WTC11 (cell line): Measurements from ENCODE around the gene PQBP1. TPM values are rescaled to one million over a fixed set of nuclear protein-coding genes. Genes with fewer than 3 reads are reported as not detected.

Source experiments
- ATAC-seq: fragments of 200-7000 bp; cut with Tn5 transposase; 2 replicates; pipeline ENCODE4 v1.10.0; 2021; ENCODE audit warnings: mild to moderate bottlenecking, moderate library complexity
- CTCF ChIA-PET: fragments of 300-600 bp; sonication (Branson Sonifier 250); formaldehyde crosslinking; loops from one replicate; lab custom pipeline; 2021; ENCODE audit warnings: antibody characterized with exemption; lab: Charles Lee
- POLR2A ChIA-PET: fragments of 350-600 bp; sonication (Branson Sonifier 250); formaldehyde crosslinking; loops from one replicate; lab custom pipeline; 2021; ENCODE audit warnings: antibody characterized with exemption; lab: Charles Lee
- DNase-seq: peaks from one replicate; pipeline ENCODE4 v3.0.0; 2021; ENCODE audit warnings: low spot score
- H3K27ac Mint-ChIP-seq: 2 replicates; pipeline ENCODE4 v1.8.0; 2021; ENCODE audit warnings: mixed read lengths
- H3K27me3 Mint-ChIP-seq: 2 replicates; pipeline ENCODE4 v1.8.0; 2021; ENCODE audit warnings: low read depth, mild to moderate bottlenecking, moderate library complexity, mixed read lengths
- H3K36me3 Mint-ChIP-seq: 2 replicates; pipeline ENCODE4 v1.8.0; 2021; ENCODE audit warnings: mixed read lengths
- H3K4me1 Mint-ChIP-seq: 2 replicates; pipeline ENCODE4 v1.8.0; 2022; ENCODE audit warnings: mixed read lengths
- H3K4me3 Mint-ChIP-seq: 2 replicates; pipeline ENCODE4 v1.8.0; 2021; ENCODE audit warnings: mild to moderate bottlenecking, moderate library complexity, mixed read lengths
- H3K9me3 Mint-ChIP-seq: 2 replicates; pipeline ENCODE4 v1.8.0; 2021; ENCODE audit warnings: mixed read lengths
- ATF1 ChIP-seq: sonication (generic); formaldehyde crosslinking; IDR thresholded peaks from 2 replicates; pipeline ENCODE4 v1.8.1; 2023; ENCODE audit warnings: mild to moderate bottlenecking, moderate library complexity, missing genetic modification reagents
- CREB1 ChIP-seq: sonication (generic); formaldehyde crosslinking; IDR thresholded peaks from 2 replicates; pipeline ENCODE4 v1.8.0; 2023; ENCODE audit warnings: mild to moderate bottlenecking, missing genetic modification reagents
- E2F1 ChIP-seq: sonication (generic); formaldehyde crosslinking; IDR thresholded peaks from 2 replicates; pipeline ENCODE4 v1.8.0; 2022; ENCODE audit warnings: mild to moderate bottlenecking, missing genetic modification reagents
- ETV6 ChIP-seq: sonication (generic); formaldehyde crosslinking; IDR thresholded peaks from 2 replicates; pipeline ENCODE4 v1.8.1; 2022; ENCODE audit warnings: mild to moderate bottlenecking, missing genetic modification reagents
- FOXP4 ChIP-seq: sonication (generic); formaldehyde crosslinking; IDR thresholded peaks from 2 replicates; pipeline ENCODE4 v1.8.0; 2022; ENCODE audit warnings: mild to moderate bottlenecking, missing genetic modification reagents
- RELA ChIP-seq: sonication (generic); formaldehyde crosslinking; IDR thresholded peaks from 2 replicates; pipeline ENCODE4 v1.8.1; 2022; ENCODE audit warnings: missing genetic modification reagents, mild to moderate bottlenecking, borderline replicate concordance
- TEAD1 ChIP-seq: sonication (generic); formaldehyde crosslinking; IDR thresholded peaks from 2 replicates; pipeline ENCODE4 v1.8.0; 2022; ENCODE audit warnings: mild to moderate bottlenecking, missing genetic modification reagents
- USF1 ChIP-seq: sonication (generic); formaldehyde crosslinking; IDR thresholded peaks from 2 replicates; pipeline ENCODE4 v1.8.0; 2022; ENCODE audit warnings: mild to moderate bottlenecking, missing genetic modification reagents
- USF2 ChIP-seq: sonication (generic); formaldehyde crosslinking; IDR thresholded peaks from 2 replicates; pipeline ENCODE4 v1.8.1; 2023; ENCODE audit warnings: mild to moderate bottlenecking, missing genetic modification reagents, moderate library complexity
- ZNF121 ChIP-seq: sonication (generic); formaldehyde crosslinking; IDR thresholded peaks from 2 replicates; pipeline ENCODE4 v1.8.0; 2023; ENCODE audit warnings: missing genetic modification reagents
- ZNF416 ChIP-seq: fragments of 250-450 bp; sonication (Bioruptor Pico); IDR thresholded peaks from 2 replicates; pipeline ENCODE4 v1.9.0; 2021; ENCODE audit warnings: mild to moderate bottlenecking, inconsistent platforms
- total RNA-seq: library from RNA; stranded (reverse); gene quantifications from 3 replicates; pipeline ENCODE4 v1.2.3, GENCODE V29; 2021
- TF ChIP-seq, protein P1 (sequence below): sonication (generic); formaldehyde crosslinking; conservative IDR thresholded peaks from 2 replicates; pipeline ENCODE4 v1.8.1; 2023; ENCODE audit warnings: mild to moderate bottlenecking, low read depth, missing genetic modification reagents, moderate library complexity
- TF ChIP-seq, protein P2 (sequence below): fragments of 200-600 bp; IDR thresholded peaks from 2 replicates; pipeline ENCODE4 v1.8.0; 2022; ENCODE audit warnings: antibody characterized with exemption
- TF ChIP-seq, protein P3 (sequence below): sonication (generic); formaldehyde crosslinking; IDR thresholded peaks from 2 replicates; pipeline ENCODE4 v1.8.1; 2022; ENCODE audit warnings: low read depth, missing genetic modification reagents, borderline replicate concordance
- TF ChIP-seq, protein P4 (sequence below): fragments of 250-450 bp; sonication (Bioruptor Pico); IDR thresholded peaks from 2 replicates; pipeline ENCODE4 v1.9.0; 2021; ENCODE audit warnings: mild to moderate bottlenecking, borderline replicate concordance

Gene PQBP1
- total RNA-seq, 1 experiment from 2014 or later, result 79.4 TPM

DNA sequence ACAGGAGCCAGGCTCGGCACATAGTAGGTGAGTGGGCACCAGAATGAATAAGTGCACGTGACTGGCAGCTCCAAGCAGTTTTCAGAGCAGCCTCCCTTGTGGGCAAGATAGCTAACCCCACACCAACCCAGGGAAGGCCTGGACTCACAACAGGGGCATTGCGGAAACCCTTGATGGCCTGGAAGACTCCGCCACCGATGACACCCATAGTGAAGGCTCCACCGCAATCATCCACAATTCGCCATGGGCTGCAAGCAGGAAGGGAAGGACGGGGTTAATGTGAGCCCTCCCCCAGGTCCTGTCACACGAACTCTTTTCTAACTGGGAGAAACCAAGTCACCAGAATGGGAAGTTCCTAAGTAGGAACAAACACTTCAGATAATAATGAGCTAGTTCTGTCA lies 1.1 kb upstream of the PQBP1 start:
- peaks cover 11% of the 10 kb centered on the region; the same call in 1 of the 2 replicates for H3K4me1 Mint-ChIP-seq
- ATAC-seq, result no peak

GRCh38 chrX:48897157-48897624 lies 539 bp upstream of the PQBP1 start:
- peak; percentile 46 for ATAC-seq
- Mint-ChIP-seq H3K27me3 (no peaks in the 10 kb centered on the region), H3K9me3 (no peaks in the 10 kb centered on the region), H3K27ac (peak overlapping the region; percentile 100), H3K4me1 (0 out of 2 replicates have a peak, but pooled peaks cover 8% of the 10 kb centered on the region), H3K4me3 (peak overlapping the region; percentile 85), H3K36me3 (peaks cover 21% of the 10 kb centered on the region)
- DNase-seq, result peak; percentile 83
- ChIA-PET POLR2A (interaction anchor here (0.7 to 1.7 kb wide), 8 partner anchors 15 to 221 kb away, joined by 3 to 9 read pairs (median 4); partner anchors contain the start of genes GRIPAP1, KCND1 and SLC35A2), CTCF (interaction anchor here (0.7 to 1.6 kb wide), 4 partner anchors 18 to 269 kb away, joined by 3 to 5 read pairs (median 4); partner anchors contain the start of gene KCND1)
- 0 out of 2 replicates have a peak, but pooled peaks have one; percentile 11 for TF ChIP-seq ETV6 (CRISPR knock-in tag)
- TF ChIP-seq, protein P1, sequence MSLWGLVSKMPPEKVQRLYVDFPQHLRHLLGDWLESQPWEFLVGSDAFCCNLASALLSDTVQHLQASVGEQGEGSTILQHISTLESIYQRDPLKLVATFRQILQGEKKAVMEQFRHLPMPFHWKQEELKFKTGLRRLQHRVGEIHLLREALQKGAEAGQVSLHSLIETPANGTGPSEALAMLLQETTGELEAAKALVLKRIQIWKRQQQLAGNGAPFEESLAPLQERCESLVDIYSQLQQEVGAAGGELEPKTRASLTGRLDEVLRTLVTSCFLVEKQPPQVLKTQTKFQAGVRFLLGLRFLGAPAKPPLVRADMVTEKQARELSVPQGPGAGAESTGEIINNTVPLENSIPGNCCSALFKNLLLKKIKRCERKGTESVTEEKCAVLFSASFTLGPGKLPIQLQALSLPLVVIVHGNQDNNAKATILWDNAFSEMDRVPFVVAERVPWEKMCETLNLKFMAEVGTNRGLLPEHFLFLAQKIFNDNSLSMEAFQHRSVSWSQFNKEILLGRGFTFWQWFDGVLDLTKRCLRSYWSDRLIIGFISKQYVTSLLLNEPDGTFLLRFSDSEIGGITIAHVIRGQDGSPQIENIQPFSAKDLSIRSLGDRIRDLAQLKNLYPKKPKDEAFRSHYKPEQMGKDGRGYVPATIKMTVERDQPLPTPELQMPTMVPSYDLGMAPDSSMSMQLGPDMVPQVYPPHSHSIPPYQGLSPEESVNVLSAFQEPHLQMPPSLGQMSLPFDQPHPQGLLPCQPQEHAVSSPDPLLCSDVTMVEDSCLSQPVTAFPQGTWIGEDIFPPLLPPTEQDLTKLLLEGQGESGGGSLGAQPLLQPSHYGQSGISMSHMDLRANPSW, result no peak
- TF ChIP-seq TEAD1, result 0 out of 2 replicates have a peak, but pooled peaks have one; percentile 25
- no peak for TF ChIP-seq ZNF416 (CRISPR knock-in tag)
- no peak for TF ChIP-seq USF2 (CRISPR knock-in tag)
- TF ChIP-seq FOXP4 (CRISPR knock-in tag), result no peak
- no peak for TF ChIP-seq USF1

More for the DNA sequence above, 1.1 kb upstream of the PQBP1 start:
- no peak for DNase-seq
- POLR2A ChIA-PET, result interaction anchor here (1.4 to 1.7 kb wide), 2 partner anchors 15 to 25 kb away, joined by 4 to 9 read pairs; partner anchors contain the start of gene SLC35A2
- no peaks in the 10 kb centered on the region for H3K9me3 Mint-ChIP-seq
- TF ChIP-seq RELA (CRISPR knock-in tag), result no peak
- no peak for TF ChIP-seq CREB1
- no peak for TF ChIP-seq ZNF121
- TF ChIP-seq E2F1, result no peak
- TF ChIP-seq, protein P2, sequence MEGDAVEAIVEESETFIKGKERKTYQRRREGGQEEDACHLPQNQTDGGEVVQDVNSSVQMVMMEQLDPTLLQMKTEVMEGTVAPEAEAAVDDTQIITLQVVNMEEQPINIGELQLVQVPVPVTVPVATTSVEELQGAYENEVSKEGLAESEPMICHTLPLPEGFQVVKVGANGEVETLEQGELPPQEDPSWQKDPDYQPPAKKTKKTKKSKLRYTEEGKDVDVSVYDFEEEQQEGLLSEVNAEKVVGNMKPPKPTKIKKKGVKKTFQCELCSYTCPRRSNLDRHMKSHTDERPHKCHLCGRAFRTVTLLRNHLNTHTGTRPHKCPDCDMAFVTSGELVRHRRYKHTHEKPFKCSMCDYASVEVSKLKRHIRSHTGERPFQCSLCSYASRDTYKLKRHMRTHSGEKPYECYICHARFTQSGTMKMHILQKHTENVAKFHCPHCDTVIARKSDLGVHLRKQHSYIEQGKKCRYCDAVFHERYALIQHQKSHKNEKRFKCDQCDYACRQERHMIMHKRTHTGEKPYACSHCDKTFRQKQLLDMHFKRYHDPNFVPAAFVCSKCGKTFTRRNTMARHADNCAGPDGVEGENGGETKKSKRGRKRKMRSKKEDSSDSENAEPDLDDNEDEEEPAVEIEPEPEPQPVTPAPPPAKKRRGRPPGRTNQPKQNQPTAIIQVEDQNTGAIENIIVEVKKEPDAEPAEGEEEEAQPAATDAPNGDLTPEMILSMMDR, result no peak
- TF ChIP-seq ATF1 (CRISPR knock-in tag), result no peak
- TF ChIP-seq, protein P3, sequence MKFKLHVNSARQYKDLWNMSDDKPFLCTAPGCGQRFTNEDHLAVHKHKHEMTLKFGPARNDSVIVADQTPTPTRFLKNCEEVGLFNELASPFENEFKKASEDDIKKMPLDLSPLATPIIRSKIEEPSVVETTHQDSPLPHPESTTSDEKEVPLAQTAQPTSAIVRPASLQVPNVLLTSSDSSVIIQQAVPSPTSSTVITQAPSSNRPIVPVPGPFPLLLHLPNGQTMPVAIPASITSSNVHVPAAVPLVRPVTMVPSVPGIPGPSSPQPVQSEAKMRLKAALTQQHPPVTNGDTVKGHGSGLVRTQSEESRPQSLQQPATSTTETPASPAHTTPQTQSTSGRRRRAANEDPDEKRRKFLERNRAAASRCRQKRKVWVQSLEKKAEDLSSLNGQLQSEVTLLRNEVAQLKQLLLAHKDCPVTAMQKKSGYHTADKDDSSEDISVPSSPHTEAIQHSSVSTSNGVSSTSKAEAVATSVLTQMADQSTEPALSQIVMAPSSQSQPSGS (CRISPR knock-in tag), result no peak
- TF ChIP-seq, protein P4, sequence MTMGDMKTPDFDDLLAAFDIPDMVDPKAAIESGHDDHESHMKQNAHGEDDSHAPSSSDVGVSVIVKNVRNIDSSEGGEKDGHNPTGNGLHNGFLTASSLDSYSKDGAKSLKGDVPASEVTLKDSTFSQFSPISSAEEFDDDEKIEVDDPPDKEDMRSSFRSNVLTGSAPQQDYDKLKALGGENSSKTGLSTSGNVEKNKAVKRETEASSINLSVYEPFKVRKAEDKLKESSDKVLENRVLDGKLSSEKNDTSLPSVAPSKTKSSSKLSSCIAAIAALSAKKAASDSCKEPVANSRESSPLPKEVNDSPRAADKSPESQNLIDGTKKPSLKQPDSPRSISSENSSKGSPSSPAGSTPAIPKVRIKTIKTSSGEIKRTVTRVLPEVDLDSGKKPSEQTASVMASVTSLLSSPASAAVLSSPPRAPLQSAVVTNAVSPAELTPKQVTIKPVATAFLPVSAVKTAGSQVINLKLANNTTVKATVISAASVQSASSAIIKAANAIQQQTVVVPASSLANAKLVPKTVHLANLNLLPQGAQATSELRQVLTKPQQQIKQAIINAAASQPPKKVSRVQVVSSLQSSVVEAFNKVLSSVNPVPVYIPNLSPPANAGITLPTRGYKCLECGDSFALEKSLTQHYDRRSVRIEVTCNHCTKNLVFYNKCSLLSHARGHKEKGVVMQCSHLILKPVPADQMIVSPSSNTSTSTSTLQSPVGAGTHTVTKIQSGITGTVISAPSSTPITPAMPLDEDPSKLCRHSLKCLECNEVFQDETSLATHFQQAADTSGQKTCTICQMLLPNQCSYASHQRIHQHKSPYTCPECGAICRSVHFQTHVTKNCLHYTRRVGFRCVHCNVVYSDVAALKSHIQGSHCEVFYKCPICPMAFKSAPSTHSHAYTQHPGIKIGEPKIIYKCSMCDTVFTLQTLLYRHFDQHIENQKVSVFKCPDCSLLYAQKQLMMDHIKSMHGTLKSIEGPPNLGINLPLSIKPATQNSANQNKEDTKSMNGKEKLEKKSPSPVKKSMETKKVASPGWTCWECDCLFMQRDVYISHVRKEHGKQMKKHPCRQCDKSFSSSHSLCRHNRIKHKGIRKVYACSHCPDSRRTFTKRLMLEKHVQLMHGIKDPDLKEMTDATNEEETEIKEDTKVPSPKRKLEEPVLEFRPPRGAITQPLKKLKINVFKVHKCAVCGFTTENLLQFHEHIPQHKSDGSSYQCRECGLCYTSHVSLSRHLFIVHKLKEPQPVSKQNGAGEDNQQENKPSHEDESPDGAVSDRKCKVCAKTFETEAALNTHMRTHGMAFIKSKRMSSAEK (CRISPR knock-in tag), result no peak
- H3K27me3 Mint-ChIP-seq, result no peaks in the 10 kb centered on the region
- CTCF ChIA-PET, result no interaction called here
- peaks cover 16% of the 10 kb centered on the region for H3K36me3 Mint-ChIP-seq
- H3K4me3 Mint-ChIP-seq, result peak overlapping the region; percentile 85
- H3K27ac Mint-ChIP-seq, result peak overlapping the region; percentile 100
